ENCODE measurements around the gene LRFN2. TPM values are rescaled to one million over a fixed set of nuclear protein-coding genes. Genes with fewer than 3 reads are reported as not detected.

Gene LRFN2
- polyA plus RNA-seq, 1 of the 3 experiments (the other 2 are of a cell fraction), result 0.02 TPM

DNA sequence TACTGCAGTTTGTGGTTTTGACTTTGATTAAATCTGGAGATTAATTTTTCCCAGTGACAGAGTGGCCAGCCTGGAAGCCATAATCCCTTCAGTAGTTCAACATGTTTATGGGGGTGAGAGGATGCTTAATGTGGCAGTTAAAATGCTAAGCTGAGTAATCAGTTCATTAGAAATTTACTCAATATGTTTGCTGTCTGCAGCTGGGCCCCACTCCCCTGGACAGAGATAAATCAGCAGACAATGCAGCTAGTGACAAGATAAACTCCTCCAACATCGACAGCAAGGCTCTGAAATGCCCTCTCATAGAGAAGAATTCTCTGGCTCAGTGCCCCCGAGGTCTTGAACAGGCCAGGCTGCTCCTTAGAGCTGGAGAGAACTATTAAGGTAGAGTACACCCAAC is 101.9 kb downstream of the LRFN2 start (continued):
- no peak for TF ChIP-seq REST (IDR thresholded peaks at IDR 0.05; ENCODE audit: low read depth, low read length)
- TF ChIP-seq RXRA (IDR thresholded peaks at IDR 0.05; ENCODE audit: borderline replicate concordance, low read depth), result no peak
- TF ChIP-seq, protein P1, sequence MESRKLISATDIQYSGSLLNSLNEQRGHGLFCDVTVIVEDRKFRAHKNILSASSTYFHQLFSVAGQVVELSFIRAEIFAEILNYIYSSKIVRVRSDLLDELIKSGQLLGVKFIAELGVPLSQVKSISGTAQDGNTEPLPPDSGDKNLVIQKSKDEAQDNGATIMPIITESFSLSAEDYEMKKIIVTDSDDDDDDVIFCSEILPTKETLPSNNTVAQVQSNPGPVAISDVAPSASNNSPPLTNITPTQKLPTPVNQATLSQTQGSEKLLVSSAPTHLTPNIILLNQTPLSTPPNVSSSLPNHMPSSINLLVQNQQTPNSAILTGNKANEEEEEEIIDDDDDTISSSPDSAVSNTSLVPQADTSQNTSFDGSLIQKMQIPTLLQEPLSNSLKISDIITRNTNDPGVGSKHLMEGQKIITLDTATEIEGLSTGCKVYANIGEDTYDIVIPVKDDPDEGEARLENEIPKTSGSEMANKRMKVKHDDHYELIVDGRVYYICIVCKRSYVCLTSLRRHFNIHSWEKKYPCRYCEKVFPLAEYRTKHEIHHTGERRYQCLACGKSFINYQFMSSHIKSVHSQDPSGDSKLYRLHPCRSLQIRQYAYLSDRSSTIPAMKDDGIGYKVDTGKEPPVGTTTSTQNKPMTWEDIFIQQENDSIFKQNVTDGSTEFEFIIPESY (IDR thresholded peaks at IDR 0.05; ENCODE audit: borderline replicate concordance, low read depth), result no peak
- TF ChIP-seq EP300 (IDR thresholded peaks at IDR 0.05; ENCODE audit: borderline replicate concordance in 1 of 2, low read depth in 1 of 2, low read length in 1 of 2), result peak in 1 of 2 experiments; percentile 86; a peak in 2 of 4 replicates
- no peak; the same call in 1 of the 2 replicates for TF ChIP-seq SMC3 (IDR thresholded peaks at IDR 0.05; ENCODE audit: low read depth, low read length)
- no peak for TF ChIP-seq YY1 (IDR thresholded peaks at IDR 0.05; ENCODE audit: low read depth)
- no peak for TF ChIP-seq FOSL2 (IDR thresholded peaks at IDR 0.05; ENCODE audit: borderline replicate concordance, low read depth)
- no peak for TF ChIP-seq MXI1 (IDR thresholded peaks at IDR 0.05; ENCODE audit: low read depth, low read length)
- TF ChIP-seq, protein P2, sequence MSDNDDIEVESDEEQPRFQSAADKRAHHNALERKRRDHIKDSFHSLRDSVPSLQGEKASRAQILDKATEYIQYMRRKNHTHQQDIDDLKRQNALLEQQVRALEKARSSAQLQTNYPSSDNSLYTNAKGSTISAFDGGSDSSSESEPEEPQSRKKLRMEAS (IDR thresholded peaks at IDR 0.05; ENCODE audit: low read depth), result no peak

DNA sequence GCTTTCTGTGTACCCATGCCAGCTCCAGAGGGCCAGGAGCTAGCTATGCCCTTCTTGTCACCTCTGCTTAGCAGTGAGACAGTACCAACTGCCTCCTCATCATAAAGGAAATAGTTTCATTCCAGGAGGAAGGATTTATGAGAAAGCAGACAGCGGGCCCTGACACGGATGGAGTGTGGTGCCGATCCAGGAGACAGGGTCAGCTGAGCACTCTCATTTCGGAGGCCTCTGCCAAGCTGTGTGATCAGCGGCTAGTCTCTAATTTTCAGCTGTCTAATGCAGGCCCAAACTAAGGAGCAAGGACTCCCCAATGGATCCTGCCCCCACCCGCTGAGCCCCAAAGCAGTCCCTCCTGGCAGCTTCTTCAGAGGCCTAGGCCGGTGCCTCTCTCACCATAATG is 103.1 kb downstream of the LRFN2 start:
- 64% methylated on average over 5 of the region's 7 CpGs for WGBS (ENCODE audit: low lambda C conversion rate)
- ChIA-PET CTCF (interaction anchor here (1.3 kb wide), 1 partner anchor 64 kb away, joined by 3 read pairs; no protein-coding TSS in a partner anchor), POLR2A (no interaction called here)
- H3K9ac ChIP-seq, result no peak overlapping the region
- H3K79me2 ChIP-seq (ENCODE audit: insufficient read depth), result no peaks in the 10 kb centered on the region
- H3K4me1 ChIP-seq (ENCODE audit: control insufficient read depth in 1 of 2, insufficient read depth in 2 of 2, low read depth in 1 of 2, low read length in 1 of 2), result peaks cover 0 to 58% of the 10 kb centered on the region in 2 experiments; a peak in 3 of 4 replicates
- no peaks in the 10 kb centered on the region for H3F3A ChIP-seq (replicated peaks; ENCODE audit: insufficient read depth)
- no peak overlapping the region for H3K4me2 ChIP-seq
- H3K27ac ChIP-seq (ENCODE audit: low read depth in 2 of 2, low read length in 1 of 2), result peak overlapping the region in 1 of 2 experiments; percentile 94; a peak in 2 of 4 replicates
- H3K9me2 ChIP-seq, result no peaks in the 10 kb centered on the region
- no peak overlapping the region for H2AFZ ChIP-seq (ENCODE audit: low read depth)
- DNase-seq, result no peak
- H3K36me3 ChIP-seq (replicated peaks in 1 of 2; ENCODE audit: control insufficient read depth in 1 of 2, insufficient read depth in 2 of 2, low read length in 1 of 2), result no peaks in the 10 kb centered on the region
- H3K9me3 ChIP-seq, result no peaks in the 10 kb centered on the region
- H4K20me1 ChIP-seq (ENCODE audit: insufficient read depth), result no peaks in the 10 kb centered on the region
- H3K27me3 ChIP-seq (ENCODE audit: insufficient read depth), result no peaks in the 10 kb centered on the region
- TF ChIP-seq USF1 (IDR thresholded peaks at IDR 0.05; ENCODE audit: borderline replicate concordance, low read depth) (no peak), MXI1 (IDR thresholded peaks at IDR 0.05; ENCODE audit: low read depth, low read length) (no peak), YY1 (IDR thresholded peaks at IDR 0.05; ENCODE audit: low read depth) (no peak), GATA2 (CRISPR knock-in tag; IDR thresholded peaks at IDR 0.05) (no peak), REST (IDR thresholded peaks at IDR 0.05; ENCODE audit: low read depth, low read length) (no peak), RFX5 (IDR thresholded peaks at IDR 0.05; ENCODE audit: low read length) (no peak), RXRA (IDR thresholded peaks at IDR 0.05; ENCODE audit: borderline replicate concordance, low read depth) (no peak), GABPA (IDR thresholded peaks at IDR 0.05; ENCODE audit: low read depth) (no peak), TAF1 (IDR thresholded peaks at IDR 0.05; ENCODE audit: borderline replicate concordance, low read depth, low read length) (no peak), ELF1 (IDR thresholded peaks at IDR 0.05) (no peak), TCF12 (IDR thresholded peaks at IDR 0.05) (no peak), FOSL2 (IDR thresholded peaks at IDR 0.05; ENCODE audit: borderline replicate concordance, low read depth) (no peak)
- TF ChIP-seq, protein P3, sequence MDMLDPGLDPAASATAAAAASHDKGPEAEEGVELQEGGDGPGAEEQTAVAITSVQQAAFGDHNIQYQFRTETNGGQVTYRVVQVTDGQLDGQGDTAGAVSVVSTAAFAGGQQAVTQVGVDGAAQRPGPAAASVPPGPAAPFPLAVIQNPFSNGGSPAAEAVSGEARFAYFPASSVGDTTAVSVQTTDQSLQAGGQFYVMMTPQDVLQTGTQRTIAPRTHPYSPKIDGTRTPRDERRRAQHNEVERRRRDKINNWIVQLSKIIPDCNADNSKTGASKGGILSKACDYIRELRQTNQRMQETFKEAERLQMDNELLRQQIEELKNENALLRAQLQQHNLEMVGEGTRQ (IDR thresholded peaks at IDR 0.05; ENCODE audit: borderline replicate concordance, low read depth, low read length), result no peak
- no peak overlapping the region for H3K4me3 ChIP-seq (ENCODE audit: low read depth in 2 of 2, low read length in 1 of 2)
